CD14-positive monocyte (primary cell): ENCODE data around the gene UPF3A. TPM values are rescaled to one million over a fixed set of nuclear protein-coding genes. Genes with fewer than 3 reads are reported as not detected.
A peak's percentile ranks its signal among the peaks of the same experiment; 100 is the strongest.
"Not testable (repeated sequence)": the region's sequence is repeated elsewhere in the genome, so short reads cannot be mapped to it uniquely, and the experiment has no call there.

Source experiments
- DNase-seq, 3 donors: peaks; one replicate each; pipeline ENCODE4 v3.0.0-alpha.2; 2011 to 2022
- H2AFZ ChIP-seq: 2 replicates; pipeline ENCODE4 v1.6.0; 2012; ENCODE audit warnings: mild to moderate bottlenecking, low read depth, low read length, inconsistent platforms; ENCODE audit not compliant: insufficient read depth, poor library complexity, severe bottlenecking
- H3K27ac ChIP-seq, 2 donors: 1 replicate in 1 of 2; 2 replicates in 1 of 2; pipeline ENCODE4 v1.5.1; 2012 to 2013; ENCODE audit warnings: low read length in 2 of 2, control low read depth in 1 of 2, inconsistent platforms in 1 of 2, low read depth in 1 of 2, mild to moderate bottlenecking in 1 of 2
- H3K27me3 ChIP-seq, 2 donors: one replicate each; pipeline versions ENCODE4 v1.6.0 to v1.6.1; 2011 to 2013; ENCODE audit warnings: low read length in 2 of 2; ENCODE audit not compliant: control insufficient read depth in 2 of 2, insufficient read depth in 2 of 2
- H3K36me3 ChIP-seq, 2 donors: replicated peaks in 1 of 2; 1 replicate in 1 of 2; 2 replicates in 1 of 2; pipeline versions ENCODE4 v1.5.1 to v1.6.1; 2012 to 2013; ENCODE audit warnings: low read length in 2 of 2, control low read depth in 1 of 2, inconsistent platforms in 1 of 2, mild to moderate bottlenecking in 1 of 2; ENCODE audit not compliant: insufficient read depth in 2 of 2, control insufficient read depth in 1 of 2
- H3K4me1 ChIP-seq, 2 donors: 1 replicate in 1 of 2; 2 replicates in 1 of 2; pipeline versions ENCODE4 v1.5.1 to v1.6.1; 2012 to 2013; ENCODE audit warnings: low read length in 2 of 2, control low read depth in 1 of 2, inconsistent platforms in 1 of 2, mild to moderate bottlenecking in 1 of 2, moderate library complexity in 1 of 2; ENCODE audit not compliant: insufficient read depth in 2 of 2, control insufficient read depth in 1 of 2
- H3K4me2 ChIP-seq: replicated peaks from 2 replicates; pipeline ENCODE3; 2012; ENCODE audit warnings: low read length, moderate library complexity, mild to moderate bottlenecking; ENCODE audit not compliant: poor library complexity, severe bottlenecking; ENCODE audit errors: extremely low read depth
- H3K4me3 ChIP-seq, 3 experiments: fragments of 200-600 bp in 1 of 3; sonication (generic) in 1 of 3; replicated peaks in 1 of 3; 1 replicate in 2 of 3; 2 replicates in 1 of 3; pipeline ENCODE4 v1.5.1; 2011 to 2013; ENCODE audit warnings: low read length in 3 of 3, mild to moderate bottlenecking in 3 of 3, control low read depth in 2 of 3, low read depth in 2 of 3, inconsistent platforms in 1 of 3, moderate library complexity in 1 of 3
- H3K79me2 ChIP-seq: 2 replicates; pipeline ENCODE4 v1.6.0; 2012; ENCODE audit warnings: mild to moderate bottlenecking, control low read depth, inconsistent platforms, low read length, moderate library complexity; ENCODE audit not compliant: insufficient read depth
- H3K9ac ChIP-seq: 2 replicates; pipeline ENCODE4 v1.6.0; 2017; ENCODE audit warnings: low read length, mild to moderate bottlenecking; ENCODE audit not compliant: insufficient read depth, poor library complexity, severe bottlenecking
- H3K9me3 ChIP-seq, 2 donors: replicated peaks in 1 of 2; 1 replicate in 1 of 2; 2 replicates in 1 of 2; pipeline versions ENCODE4 v1.5.1 to v1.6.1; 2012 to 2013; ENCODE audit warnings: low read length in 2 of 2, control low read depth in 1 of 2; ENCODE audit not compliant: control insufficient read depth in 1 of 2, insufficient read depth in 1 of 2
- H4K20me1 ChIP-seq: 2 replicates; pipeline ENCODE4 v1.6.0; 2012; ENCODE audit warnings: mild to moderate bottlenecking, low read length, control low read depth, moderate library complexity; ENCODE audit not compliant: insufficient read depth
- H3K27ac Mint-ChIP-seq, 7 donors: one replicate each; pipeline ENCODE4 v1.8.0; 2020; ENCODE audit warnings: mild to moderate bottlenecking in 7 of 7, mixed read lengths in 7 of 7, moderate library complexity in 6 of 7, inconsistent platforms in 2 of 7
- H3K27me3 Mint-ChIP-seq, 3 donors: one replicate each; pipeline ENCODE4 v1.8.0; 2021 to 2022; ENCODE audit warnings: low read depth in 3 of 3, mild to moderate bottlenecking in 3 of 3, mixed read lengths in 3 of 3, moderate library complexity in 3 of 3, inconsistent platforms in 1 of 3
- H3K36me3 Mint-ChIP-seq, 2 donors: one replicate each; pipeline ENCODE4 v1.8.0; 2020; ENCODE audit warnings: mixed read lengths in 2 of 2, inconsistent platforms in 1 of 2, mild to moderate bottlenecking in 1 of 2
- H3K4me1 Mint-ChIP-seq: one replicate; pipeline ENCODE4 v1.8.0; 2020; ENCODE audit warnings: mild to moderate bottlenecking, mixed read lengths
- H3K4me3 Mint-ChIP-seq, 2 donors: one replicate each; pipeline ENCODE4 v1.8.0; 2020; ENCODE audit warnings: mild to moderate bottlenecking in 2 of 2, mixed read lengths in 2 of 2, moderate library complexity in 1 of 2
- H3K9me3 Mint-ChIP-seq, 7 donors: one replicate each; pipeline ENCODE4 v1.8.0; 2020 to 2022; ENCODE audit warnings: mixed read lengths in 7 of 7, mild to moderate bottlenecking in 6 of 7, moderate library complexity in 6 of 7, inconsistent platforms in 2 of 7
- CTCF ChIP-seq: fragments of 200-600 bp; IDR thresholded peaks from one replicate; pipeline ENCODE4 v1.8.0; 2022; ENCODE audit warnings: antibody characterized with exemption, mild to moderate bottlenecking
- WGBS: methylation state at CpG from one replicate; pipeline ENCODE4 v1.1.5; 2013; ENCODE audit warnings: missing lambda C conversion rate; ENCODE audit not compliant: insufficient coverage; 5-methylcytosine and 5-hydroxymethylcytosine counted together
- intact Hi-C, 2 donors: fragments of 100-400 bp; cut with micrococcal nuclease; formaldehyde crosslinking; loops; one replicate each; pipeline versions ENCODE4 v1.15.0 to v1.15.1; 2023
- polyA plus RNA-seq, 3 donors: library from polyadenylated mRNA; depleted of rRNA in 1 of 3; unstranded in 2 of 3; stranded (reverse) in 1 of 3; fragments of 300-500 nt in 2 of 3; fragments of >200 nt in 1 of 3; fragmentation: Illumina TruSeq in 2 of 3; gene quantifications; 1 replicate in 2 of 3; 2 replicates in 1 of 3; pipeline ENCODE4 v1.2.3, GENCODE V29; 2012 to 2021

UPF3A gene
- polyA plus RNA-seq, 3 donors: 6.1 to 39.1 (median 7.0) TPM

- Histone ChIP-seq H3K4me2 (no peak overlapping the region), H3K27ac (no peak overlapping the region)
- no peak for TF ChIP-seq CTCF
Observed at GRCh38 chr13:114261328-114261965, 20.0 kb upstream of the UPF3A start.

GRCh38 chr13:114263578-114263977 lies 17.8 kb upstream of the UPF3A start:
- no peak for DNase-seq
- peaks cover 91 to 100% of the 10 kb centered on the region in 2 donors for H3K36me3 ChIP-seq
- H3K4me1 Mint-ChIP-seq: no peaks in the 10 kb centered on the region
- intact Hi-C loops: no loop called here
- peaks cover 0 to 3% (median 0%) of the 10 kb centered on the region in 3 donors for H3K27me3 Mint-ChIP-seq
- H3K27me3 ChIP-seq: no peaks in the 10 kb centered on the region
- H3K9me3 ChIP-seq: no peaks in the 10 kb centered on the region
- H3K27ac Mint-ChIP-seq: peak overlapping the region in 1 of 7 donors; percentile 1
- peaks cover 88 to 98% of the 10 kb centered on the region in 2 donors for H3K36me3 Mint-ChIP-seq
- no peaks in the 10 kb centered on the region for H4K20me1 ChIP-seq
- H3K4me3 ChIP-seq: no peak overlapping the region
- peaks cover 0 to 5% (median 0%) of the 10 kb centered on the region in 7 donors for H3K9me3 Mint-ChIP-seq
- no peak overlapping the region for H3K4me2 ChIP-seq
- no peak overlapping the region for H3K4me3 Mint-ChIP-seq
- H3K4me1 ChIP-seq: no peaks in the 10 kb centered on the region
- H3K9ac ChIP-seq: no peak overlapping the region
- 22% methylated on average over 4 of the region's 5 CpGs for WGBS
- no peaks in the 10 kb centered on the region for H3K79me2 ChIP-seq
- no peak for TF ChIP-seq CTCF
- H2AFZ ChIP-seq: no peak overlapping the region
- no peak overlapping the region for H3K27ac ChIP-seq

More at GRCh38 chr13:114261328-114261965, 20.0 kb upstream of the UPF3A start:
- peaks cover 82 to 100% of the 10 kb centered on the region in 2 donors for H3K36me3 ChIP-seq
- H4K20me1 ChIP-seq: no peaks in the 10 kb centered on the region
- 100% methylated on average over 3 of the region's 3 CpGs for WGBS
- no peak overlapping the region for H2AFZ ChIP-seq
- no peaks in the 10 kb centered on the region for H3K27me3 ChIP-seq
- no peak overlapping the region for H3K4me3 ChIP-seq
- no peak overlapping the region for H3K4me3 Mint-ChIP-seq
- H3K79me2 ChIP-seq: no peaks in the 10 kb centered on the region
- intact Hi-C loops: no loop called here
- H3K4me1 ChIP-seq: no peaks in the 10 kb centered on the region
- H3K9ac ChIP-seq: no peak overlapping the region
- H3K27me3 Mint-ChIP-seq: peaks cover 0 to 2% (median 0%) of the 10 kb centered on the region in 3 donors
- DNase-seq: no peak
- no peaks in the 10 kb centered on the region for H3K9me3 Mint-ChIP-seq
- H3K36me3 Mint-ChIP-seq: peaks cover 88 to 96% of the 10 kb centered on the region in 2 donors
- peak overlapping the region in 1 of 7 donors; percentile 24 for H3K27ac Mint-ChIP-seq
- H3K4me1 Mint-ChIP-seq: peaks cover 2% of the 10 kb centered on the region
- no peaks in the 10 kb centered on the region for H3K9me3 ChIP-seq

GRCh38 chr13:114264313-114264712 lies 17.1 kb upstream of the UPF3A start:
- H3K4me3 Mint-ChIP-seq, H3K79me2 ChIP-seq, H2AFZ ChIP-seq, H3K4me1 ChIP-seq, H4K20me1 ChIP-seq, H3K4me2 ChIP-seq, H3K27me3 Mint-ChIP-seq, DNase-seq, H3K9me3 Mint-ChIP-seq, H3K27ac ChIP-seq, H3K4me3 ChIP-seq, intact Hi-C loops, H3K27me3 ChIP-seq, H3K4me1 Mint-ChIP-seq, H3K9ac ChIP-seq, H3K9me3 ChIP-seq: not testable (repeated sequence)
- H3K36me3 Mint-ChIP-seq: peaks cover 89 to 95% of the 10 kb centered on the region in 2 donors
- peaks cover 91 to 100% of the 10 kb centered on the region in 2 donors for H3K36me3 ChIP-seq
- H3K27ac Mint-ChIP-seq: peak overlapping the region in 1 of 7 donors; percentile 80
- WGBS: 98% methylated on average over 10 of the region's 13 CpGs
